HUDEP-2 (cell line): ENCODE data around the gene GRM8.
A peak's percentile ranks its signal among the peaks of the same experiment; 100 is the strongest.

Experiments
- DNase-seq, 76 experiments: peaks; one replicate each; lab custom pipeline; 2025; ENCODE audit not compliant: unreplicated experiment in 76 of 76; lab: John Stamatoyannopoulos, UW

GRM8 gene

GRCh38 chr7:127233630-127234029 is 19.1 kb downstream of the GRM8 start:
- DNase-seq: no peak

- DNase-seq: no peak
Measured at GRCh38 chr7:127231415-127231814, 21.3 kb downstream of the GRM8 start.

GRCh38 chr7:127230192-127230925 is 22.4 kb downstream of the GRM8 start:
- no peak for DNase-seq

- DNase-seq: no peak
Measured at GRCh38 chr7:127226685-127227374, 25.9 kb downstream of the GRM8 start.

- DNase-seq: no peak
Measured at GRCh38 chr7:127221731-127222130, 31.0 kb downstream of the GRM8 start.

GRCh38 chr7:127214956-127215718 is 37.6 kb downstream of the GRM8 start:
- DNase-seq: peak in 12 of 76 experiments; percentile 3 to 44 (median 18)

- DNase-seq: no peak
Measured at GRCh38 chr7:127209886-127210285, 42.9 kb downstream of the GRM8 start.

- DNase-seq: no peak
Measured at GRCh38 chr7:127208860-127209259, 43.9 kb downstream of the GRM8 start.

GRCh38 chr7:127208351-127208750 is 44.4 kb downstream of the GRM8 start:
- no peak for DNase-seq

GRCh38 chr7:127207806-127208205 is 44.9 kb downstream of the GRM8 start:
- DNase-seq: no peak

GRCh38 chr7:127207230-127207629 is 45.5 kb downstream of the GRM8 start:
- DNase-seq: no peak

- DNase-seq: no peak
Measured at GRCh38 chr7:127194571-127194970, 58.2 kb downstream of the GRM8 start.

GRCh38 chr7:127189886-127190285 is 62.9 kb downstream of the GRM8 start:
- DNase-seq: peak in 10 of 76 experiments; percentile 1 to 47 (median 29)

- no peak for DNase-seq
Measured at GRCh38 chr7:127189074-127189473, 63.7 kb downstream of the GRM8 start.

GRCh38 chr7:127187740-127188139 is 65.0 kb downstream of the GRM8 start:
- DNase-seq: no peak

- DNase-seq: no peak
Measured at GRCh38 chr7:127186686-127187085, 66.1 kb downstream of the GRM8 start.

GRCh38 chr7:127177156-127177555 is 75.6 kb downstream of the GRM8 start:
- no peak for DNase-seq

- no peak for DNase-seq
Measured at GRCh38 chr7:127162366-127162765, 90.4 kb downstream of the GRM8 start.

GRCh38 chr7:127158659-127159058 is 94.1 kb downstream of the GRM8 start:
- peak in 9 of 76 experiments; percentile 1 to 18 (median 3) for DNase-seq

- DNase-seq: no peak
Measured at GRCh38 chr7:127154958-127155357, 97.8 kb downstream of the GRM8 start.

GRCh38 chr7:127154101-127154500 is 98.6 kb downstream of the GRM8 start:
- no peak for DNase-seq
